AG09319 (cell line): ENCODE results near the gene TCP11L2.

ENCODE experiments used
- DNase-seq: peaks from one replicate; pipeline ENCODE4 v3.0.0-alpha.2; 2010; ENCODE audit warnings: low read depth; ENCODE audit errors: extremely low read depth
- TF ChIP-seq, protein P1 (sequence below): IDR thresholded peaks from 2 replicates; pipeline ENCODE4 v1.5.1; 2011; ENCODE audit warnings: low read depth, mild to moderate bottlenecking, inconsistent platforms, low read length, moderate library complexity

Gene TCP11L2

DNA sequence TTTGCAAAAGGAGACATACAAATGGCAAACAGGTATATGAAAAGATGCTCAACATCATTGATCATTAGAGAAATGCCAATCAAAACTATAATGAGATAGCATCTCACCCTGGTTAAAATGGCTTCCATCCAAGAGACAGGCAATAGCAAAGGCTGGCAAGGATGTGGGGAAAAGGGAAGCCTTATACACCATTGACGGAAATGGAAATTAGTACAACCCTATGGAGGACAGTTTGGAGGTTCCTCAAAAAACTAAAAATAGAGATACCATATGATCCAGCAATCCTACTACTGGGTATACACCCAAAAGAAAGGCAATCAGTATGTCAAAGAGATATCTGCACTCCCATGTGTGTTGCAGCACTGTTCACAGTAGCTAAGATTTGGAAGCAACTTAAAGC, 37.4 kb upstream of the TCP11L2 start:
- no peak for DNase-seq

GRCh38 chr12:106267535-106267934, 35.0 kb upstream of the TCP11L2 start:
- DNase-seq = no peak

More for the DNA sequence above, 37.4 kb upstream of the TCP11L2 start:
- TF ChIP-seq, protein P1, sequence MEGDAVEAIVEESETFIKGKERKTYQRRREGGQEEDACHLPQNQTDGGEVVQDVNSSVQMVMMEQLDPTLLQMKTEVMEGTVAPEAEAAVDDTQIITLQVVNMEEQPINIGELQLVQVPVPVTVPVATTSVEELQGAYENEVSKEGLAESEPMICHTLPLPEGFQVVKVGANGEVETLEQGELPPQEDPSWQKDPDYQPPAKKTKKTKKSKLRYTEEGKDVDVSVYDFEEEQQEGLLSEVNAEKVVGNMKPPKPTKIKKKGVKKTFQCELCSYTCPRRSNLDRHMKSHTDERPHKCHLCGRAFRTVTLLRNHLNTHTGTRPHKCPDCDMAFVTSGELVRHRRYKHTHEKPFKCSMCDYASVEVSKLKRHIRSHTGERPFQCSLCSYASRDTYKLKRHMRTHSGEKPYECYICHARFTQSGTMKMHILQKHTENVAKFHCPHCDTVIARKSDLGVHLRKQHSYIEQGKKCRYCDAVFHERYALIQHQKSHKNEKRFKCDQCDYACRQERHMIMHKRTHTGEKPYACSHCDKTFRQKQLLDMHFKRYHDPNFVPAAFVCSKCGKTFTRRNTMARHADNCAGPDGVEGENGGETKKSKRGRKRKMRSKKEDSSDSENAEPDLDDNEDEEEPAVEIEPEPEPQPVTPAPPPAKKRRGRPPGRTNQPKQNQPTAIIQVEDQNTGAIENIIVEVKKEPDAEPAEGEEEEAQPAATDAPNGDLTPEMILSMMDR = no peak

GRCh38 chr12:106269150-106269771, 33.3 kb upstream of the TCP11L2 start:
- DNase-seq = no peak
- TF ChIP-seq, protein P1 = no peak

More at GRCh38 chr12:106267535-106267934, 35.0 kb upstream of the TCP11L2 start:
- TF ChIP-seq, protein P1 = no peak

- TF ChIP-seq, protein P1 = no peak
- DNase-seq = no peak
Measured at GRCh38 chr12:106271575-106272505, 30.7 kb upstream of the TCP11L2 start.

- TF ChIP-seq, protein P1 = no peak
- DNase-seq = no peak
Measured at GRCh38 chr12:106273491-106273890, 29.0 kb upstream of the TCP11L2 start.

DNA sequence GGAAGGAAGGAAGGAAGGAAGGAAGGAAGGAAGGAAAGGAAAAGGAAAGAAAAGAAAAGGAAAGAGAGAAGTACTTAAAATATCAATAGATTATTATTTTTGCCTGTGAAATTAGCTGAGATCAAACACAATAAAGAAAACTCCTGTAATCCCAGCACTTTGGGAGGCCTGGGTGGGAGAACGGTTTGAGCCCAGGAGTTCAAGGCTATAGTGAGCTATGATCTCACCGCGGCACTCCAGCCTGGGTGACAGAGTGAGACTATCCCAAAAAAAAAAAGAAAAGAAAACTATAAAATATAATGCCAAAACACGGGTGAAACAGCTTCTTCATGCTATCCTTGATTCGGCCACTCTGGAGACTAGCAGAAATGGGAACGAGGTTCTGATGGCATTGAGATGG, 28.5 kb upstream of the TCP11L2 start:
- DNase-seq = no peak
- TF ChIP-seq, protein P1 = no peak

DNA sequence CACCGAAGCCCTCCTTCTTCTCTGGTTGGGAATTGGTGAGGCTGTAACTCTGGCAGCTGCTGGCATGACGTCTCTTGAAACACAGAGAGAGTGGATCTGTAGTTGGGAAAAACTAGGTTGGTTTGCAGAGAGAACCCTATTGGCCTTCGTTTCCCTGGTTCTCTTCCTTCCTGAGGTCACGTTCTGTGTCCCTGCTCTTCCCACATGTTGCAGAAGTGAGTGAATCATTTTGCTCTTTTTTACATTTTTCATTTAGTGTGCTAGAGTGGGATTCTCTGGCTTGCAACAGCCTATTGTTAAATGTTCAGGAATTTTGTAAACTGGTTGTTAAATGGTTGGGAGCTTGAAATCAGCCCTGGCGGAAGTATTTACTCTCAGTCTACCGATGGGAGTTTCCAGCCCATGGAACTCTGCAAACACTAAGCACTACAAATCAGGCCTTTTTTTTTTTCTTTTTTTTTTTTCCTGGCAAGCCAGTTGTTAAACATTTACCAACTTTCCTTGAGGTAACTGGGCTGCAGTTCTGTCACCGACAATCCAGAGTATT, 27.9 kb upstream of the TCP11L2 start:
- TF ChIP-seq, protein P1 = no peak

More for the DNA sequence above, 27.9 kb upstream of the TCP11L2 start:
- no peak for DNase-seq
